CD14-positive monocyte (primary cell): ENCODE measurements around the gene NCBP3. TPM values are rescaled to one million over a fixed set of nuclear protein-coding genes. Genes with fewer than 3 reads are reported as not detected.

Experiments
- DNase-seq, 3 donors: peaks; one replicate each; pipeline ENCODE4 v3.0.0-alpha.2; 2011 to 2022
- H2AFZ ChIP-seq: 2 replicates; pipeline ENCODE4 v1.6.0; 2012; ENCODE audit warnings: mild to moderate bottlenecking, low read depth, low read length, inconsistent platforms; ENCODE audit not compliant: insufficient read depth, poor library complexity, severe bottlenecking
- H3K27ac ChIP-seq, 2 donors: 1 replicate in 1 of 2; 2 replicates in 1 of 2; pipeline ENCODE4 v1.5.1; 2012 to 2013; ENCODE audit warnings: low read length in 2 of 2, control low read depth in 1 of 2, inconsistent platforms in 1 of 2, low read depth in 1 of 2, mild to moderate bottlenecking in 1 of 2
- H3K27me3 ChIP-seq, 2 donors: one replicate each; pipeline versions ENCODE4 v1.6.0 to v1.6.1; 2011 to 2013; ENCODE audit warnings: low read length in 2 of 2; ENCODE audit not compliant: control insufficient read depth in 2 of 2, insufficient read depth in 2 of 2
- H3K36me3 ChIP-seq, 2 donors: replicated peaks in 1 of 2; 1 replicate in 1 of 2; 2 replicates in 1 of 2; pipeline versions ENCODE4 v1.5.1 to v1.6.1; 2012 to 2013; ENCODE audit warnings: low read length in 2 of 2, control low read depth in 1 of 2, inconsistent platforms in 1 of 2, mild to moderate bottlenecking in 1 of 2; ENCODE audit not compliant: insufficient read depth in 2 of 2, control insufficient read depth in 1 of 2
- H3K4me1 ChIP-seq, 2 donors: 1 replicate in 1 of 2; 2 replicates in 1 of 2; pipeline versions ENCODE4 v1.5.1 to v1.6.1; 2012 to 2013; ENCODE audit warnings: low read length in 2 of 2, control low read depth in 1 of 2, inconsistent platforms in 1 of 2, mild to moderate bottlenecking in 1 of 2, moderate library complexity in 1 of 2; ENCODE audit not compliant: insufficient read depth in 2 of 2, control insufficient read depth in 1 of 2
- H3K4me2 ChIP-seq: replicated peaks from 2 replicates; pipeline ENCODE3; 2012; ENCODE audit warnings: low read length, moderate library complexity, mild to moderate bottlenecking; ENCODE audit not compliant: poor library complexity, severe bottlenecking; ENCODE audit errors: extremely low read depth
- H3K4me3 ChIP-seq, 3 experiments: fragments of 200-600 bp in 1 of 3; sonication (generic) in 1 of 3; replicated peaks in 1 of 3; 1 replicate in 2 of 3; 2 replicates in 1 of 3; pipeline ENCODE4 v1.5.1; 2011 to 2013; ENCODE audit warnings: low read length in 3 of 3, mild to moderate bottlenecking in 3 of 3, control low read depth in 2 of 3, low read depth in 2 of 3, inconsistent platforms in 1 of 3, moderate library complexity in 1 of 3
- H3K79me2 ChIP-seq: 2 replicates; pipeline ENCODE4 v1.6.0; 2012; ENCODE audit warnings: mild to moderate bottlenecking, control low read depth, inconsistent platforms, low read length, moderate library complexity; ENCODE audit not compliant: insufficient read depth
- H3K9ac ChIP-seq: 2 replicates; pipeline ENCODE4 v1.6.0; 2017; ENCODE audit warnings: low read length, mild to moderate bottlenecking; ENCODE audit not compliant: insufficient read depth, poor library complexity, severe bottlenecking
- H3K9me3 ChIP-seq, 2 donors: replicated peaks in 1 of 2; 1 replicate in 1 of 2; 2 replicates in 1 of 2; pipeline versions ENCODE4 v1.5.1 to v1.6.1; 2012 to 2013; ENCODE audit warnings: low read length in 2 of 2, control low read depth in 1 of 2; ENCODE audit not compliant: control insufficient read depth in 1 of 2, insufficient read depth in 1 of 2
- H4K20me1 ChIP-seq: 2 replicates; pipeline ENCODE4 v1.6.0; 2012; ENCODE audit warnings: mild to moderate bottlenecking, low read length, control low read depth, moderate library complexity; ENCODE audit not compliant: insufficient read depth
- H3K27ac Mint-ChIP-seq, 7 donors: one replicate each; pipeline ENCODE4 v1.8.0; 2020; ENCODE audit warnings: mild to moderate bottlenecking in 7 of 7, mixed read lengths in 7 of 7, moderate library complexity in 6 of 7, inconsistent platforms in 2 of 7
- H3K27me3 Mint-ChIP-seq, 3 donors: one replicate each; pipeline ENCODE4 v1.8.0; 2021 to 2022; ENCODE audit warnings: low read depth in 3 of 3, mild to moderate bottlenecking in 3 of 3, mixed read lengths in 3 of 3, moderate library complexity in 3 of 3, inconsistent platforms in 1 of 3
- H3K36me3 Mint-ChIP-seq, 2 donors: one replicate each; pipeline ENCODE4 v1.8.0; 2020; ENCODE audit warnings: mixed read lengths in 2 of 2, inconsistent platforms in 1 of 2, mild to moderate bottlenecking in 1 of 2
- H3K4me1 Mint-ChIP-seq: one replicate; pipeline ENCODE4 v1.8.0; 2020; ENCODE audit warnings: mild to moderate bottlenecking, mixed read lengths
- H3K4me3 Mint-ChIP-seq, 2 donors: one replicate each; pipeline ENCODE4 v1.8.0; 2020; ENCODE audit warnings: mild to moderate bottlenecking in 2 of 2, mixed read lengths in 2 of 2, moderate library complexity in 1 of 2
- H3K9me3 Mint-ChIP-seq, 7 donors: one replicate each; pipeline ENCODE4 v1.8.0; 2020 to 2022; ENCODE audit warnings: mixed read lengths in 7 of 7, mild to moderate bottlenecking in 6 of 7, moderate library complexity in 6 of 7, inconsistent platforms in 2 of 7
- WGBS: methylation state at CpG from one replicate; pipeline ENCODE4 v1.1.5; 2013; ENCODE audit warnings: missing lambda C conversion rate; ENCODE audit not compliant: insufficient coverage; 5-methylcytosine and 5-hydroxymethylcytosine counted together
- intact Hi-C, 2 donors: fragments of 100-400 bp; cut with micrococcal nuclease; formaldehyde crosslinking; loops; one replicate each; pipeline versions ENCODE4 v1.15.0 to v1.15.1; 2023
- polyA plus RNA-seq, 3 donors: library from polyadenylated mRNA; depleted of rRNA in 1 of 3; unstranded in 2 of 3; stranded (reverse) in 1 of 3; fragments of 300-500 nt in 2 of 3; fragments of >200 nt in 1 of 3; fragmentation: Illumina TruSeq in 2 of 3; gene quantifications; 1 replicate in 2 of 3; 2 replicates in 1 of 3; pipeline ENCODE4 v1.2.3, GENCODE V29; 2012 to 2021
- TF ChIP-seq, protein P1 (sequence below): fragments of 200-600 bp; IDR thresholded peaks from one replicate; pipeline ENCODE4 v1.8.0; 2022; ENCODE audit warnings: antibody characterized with exemption, mild to moderate bottlenecking

The NCBP3 gene
- polyA plus RNA-seq, 3 donors, result 4.9 to 19.0 (median 8.5) TPM

DNA sequence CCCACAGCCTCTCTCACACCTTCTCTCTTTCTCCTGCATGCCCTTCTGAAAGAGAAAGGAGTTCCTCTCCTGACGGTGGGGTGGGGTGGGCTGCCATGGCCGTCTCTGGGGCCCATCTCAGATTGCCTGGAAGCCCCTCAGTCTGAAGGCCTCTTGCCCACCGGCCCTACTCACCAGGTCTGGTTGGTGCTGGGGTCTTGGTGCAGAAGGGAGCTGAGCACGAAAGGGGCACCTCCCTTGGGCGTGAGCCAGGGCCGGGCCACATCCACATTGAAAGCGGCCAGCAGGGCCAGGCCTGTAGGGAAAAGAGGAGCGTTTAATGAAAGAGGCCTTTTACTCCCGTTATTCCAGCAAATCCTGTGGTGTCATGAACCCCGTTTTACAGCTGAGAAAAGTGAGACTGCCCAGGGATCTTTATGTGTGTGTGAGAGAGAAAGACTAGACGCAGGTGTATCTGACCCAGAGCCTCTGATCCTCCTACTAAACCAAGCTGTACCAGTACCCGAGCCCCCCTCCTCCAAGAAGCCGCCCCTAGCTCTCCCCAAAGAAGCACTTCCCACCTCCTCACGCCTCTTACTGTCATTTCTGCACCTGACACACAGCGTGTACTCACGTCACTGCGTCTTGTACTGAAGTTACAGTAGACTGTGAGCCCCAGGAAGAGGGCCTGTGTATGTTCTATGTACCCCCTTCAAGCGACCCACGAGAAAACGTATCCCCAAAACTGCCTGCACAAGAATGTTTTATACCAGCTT, 68.5 kb downstream of the NCBP3 start:
- H3K79me2 ChIP-seq, result no peaks in the 10 kb centered on the region
- Mint-ChIP-seq H3K4me3 (no peak overlapping the region), H3K9me3 (no peaks in the 10 kb centered on the region), H3K27ac (no peak overlapping the region), H3K4me1 (no peaks in the 10 kb centered on the region), H3K27me3 (peaks cover 0 to 3% (median 0%) of the 10 kb centered on the region in 3 donors), H3K36me3 (no peaks in the 10 kb centered on the region)
- no peaks in the 10 kb centered on the region for H3K36me3 ChIP-seq
- DNase-seq, result no peak
- H3K27me3 ChIP-seq, result no peaks in the 10 kb centered on the region
- H3K4me1 ChIP-seq, result no peaks in the 10 kb centered on the region
- H3K4me3 ChIP-seq, result no peak overlapping the region
- H4K20me1 ChIP-seq, result no peaks in the 10 kb centered on the region
- over 99% methylated on average over 12 of the region's 20 CpGs for WGBS
- H3K9me3 ChIP-seq, result no peaks in the 10 kb centered on the region
- TF ChIP-seq, protein P1, sequence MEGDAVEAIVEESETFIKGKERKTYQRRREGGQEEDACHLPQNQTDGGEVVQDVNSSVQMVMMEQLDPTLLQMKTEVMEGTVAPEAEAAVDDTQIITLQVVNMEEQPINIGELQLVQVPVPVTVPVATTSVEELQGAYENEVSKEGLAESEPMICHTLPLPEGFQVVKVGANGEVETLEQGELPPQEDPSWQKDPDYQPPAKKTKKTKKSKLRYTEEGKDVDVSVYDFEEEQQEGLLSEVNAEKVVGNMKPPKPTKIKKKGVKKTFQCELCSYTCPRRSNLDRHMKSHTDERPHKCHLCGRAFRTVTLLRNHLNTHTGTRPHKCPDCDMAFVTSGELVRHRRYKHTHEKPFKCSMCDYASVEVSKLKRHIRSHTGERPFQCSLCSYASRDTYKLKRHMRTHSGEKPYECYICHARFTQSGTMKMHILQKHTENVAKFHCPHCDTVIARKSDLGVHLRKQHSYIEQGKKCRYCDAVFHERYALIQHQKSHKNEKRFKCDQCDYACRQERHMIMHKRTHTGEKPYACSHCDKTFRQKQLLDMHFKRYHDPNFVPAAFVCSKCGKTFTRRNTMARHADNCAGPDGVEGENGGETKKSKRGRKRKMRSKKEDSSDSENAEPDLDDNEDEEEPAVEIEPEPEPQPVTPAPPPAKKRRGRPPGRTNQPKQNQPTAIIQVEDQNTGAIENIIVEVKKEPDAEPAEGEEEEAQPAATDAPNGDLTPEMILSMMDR, result no peak
- H2AFZ ChIP-seq, result no peak overlapping the region
- H3K9ac ChIP-seq, result no peak overlapping the region
- intact Hi-C loops, result no loop called here
- H3K27ac ChIP-seq, result no peak overlapping the region
- no peak overlapping the region for H3K4me2 ChIP-seq

DNA sequence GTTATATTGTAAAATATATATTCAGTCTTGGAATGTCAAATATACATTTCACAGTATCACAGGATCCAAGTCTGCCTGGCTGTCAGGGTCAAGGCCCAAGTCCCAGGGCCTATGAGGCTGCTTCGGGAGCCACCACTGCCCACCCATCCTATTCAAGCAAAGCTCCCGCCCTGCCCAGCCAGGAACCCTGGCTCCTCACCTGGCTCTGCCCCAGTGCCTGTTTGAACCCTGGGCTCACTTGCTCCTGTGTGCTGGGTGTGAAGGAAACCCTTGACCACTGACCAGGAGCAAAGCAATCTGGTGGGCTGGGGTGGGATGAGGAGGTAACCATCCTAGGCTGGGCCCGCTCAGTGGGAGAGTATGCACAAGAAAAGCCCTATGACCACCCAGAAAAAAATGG, 72.1 kb downstream of the NCBP3 start:
- Histone ChIP-seq H3K27me3 (no peaks in the 10 kb centered on the region), H2AFZ (no peak overlapping the region)
- 100% methylated on average over 2 of the region's 3 CpGs for WGBS

More for the DNA sequence above, 72.1 kb downstream of the NCBP3 start:
- peak overlapping the region in 2 of 7 donors; percentile 15 to 68 for H3K27ac Mint-ChIP-seq
- no peak for DNase-seq
- peaks cover 0 to 3% (median 2%) of the 10 kb centered on the region in 3 donors for H3K27me3 Mint-ChIP-seq
- intact Hi-C loops, result no loop called here
- TF ChIP-seq, protein P1, result no peak
- Histone ChIP-seq H3K27ac (no peak overlapping the region), H3K4me1 (peaks cover 10 to 13% of the 10 kb centered on the region in 2 donors), H3K9ac (no peak overlapping the region), H3K9me3 (no peaks in the 10 kb centered on the region), H4K20me1 (no peaks in the 10 kb centered on the region), H3K36me3 (no peaks in the 10 kb centered on the region), H3K4me3 (no peak overlapping the region), H3K79me2 (no peaks in the 10 kb centered on the region), H3K4me2 (no peak overlapping the region)
- H3K4me1 Mint-ChIP-seq, result peaks cover 16% of the 10 kb centered on the region
- H3K4me3 Mint-ChIP-seq, result no peak overlapping the region
- no peaks in the 10 kb centered on the region for H3K36me3 Mint-ChIP-seq
- H3K9me3 Mint-ChIP-seq, result peaks cover 0 to 3% (median 0%) of the 10 kb centered on the region in 7 donors
